Stimulated activated CD4-positive, alpha-beta T cell treated with anti-CD3 and anti-CD28 coated beads, Interleukin-1b, Interleukin-23, amount 100 ng/mL, for 48 hours (primary cell): ENCODE measurements around the gene SLFN13.
A peak's percentile ranks its signal among the peaks of the same experiment; 100 is the strongest.
"Not testable (repeated sequence)": the region's sequence is repeated elsewhere in the genome, so short reads cannot be mapped to it uniquely, and the experiment has no call there.

ENCODE experiments used
- DNase-seq: peaks from one replicate; pipeline ENCODE4 v3.0.0-alpha.2; 2020

Gene SLFN13

GRCh38 chr17:35448214-35448898 is at the start of gene SLFN13:
TSS of gene SLFN13 (minus strand) at chr17:35448766. CDS start at chr17:35445680, 3,086 bp downstream.
- DNase-seq = peak; percentile 95

GRCh38 chr17:35496451-35497290 is 48.1 kb upstream of the SLFN13 start:
- no peak for DNase-seq

- no peak for DNase-seq
These were observed 44.5 kb upstream of the SLFN13 start for GRCh38 chr17:35493040-35493439.

- no peak for DNase-seq
These were observed 42.9 kb upstream of the SLFN13 start for GRCh38 chr17:35491417-35491816.

GRCh38 chr17:35489944-35490343 is 41.4 kb upstream of the SLFN13 start:
- no peak for DNase-seq

GRCh38 chr17:35488991-35489390 is 40.4 kb upstream of the SLFN13 start:
- DNase-seq = no peak

GRCh38 chr17:35486920-35487732 is 38.6 kb upstream of the SLFN13 start:
- peak; percentile 84 for DNase-seq

- DNase-seq = no peak
These were observed 30.7 kb upstream of the SLFN13 start for GRCh38 chr17:35479271-35479670.

GRCh38 chr17:35477248-35477647 is 28.7 kb upstream of the SLFN13 start:
- no peak for DNase-seq

- DNase-seq = no peak
These were observed 27.8 kb upstream of the SLFN13 start for GRCh38 chr17:35476283-35476820.

GRCh38 chr17:35468475-35468874 is 19.9 kb upstream of the SLFN13 start:
- no peak for DNase-seq

- DNase-seq = no peak
These were observed 19.3 kb upstream of the SLFN13 start for GRCh38 chr17:35467824-35468223.

GRCh38 chr17:35460354-35460851 is 11.8 kb upstream of the SLFN13 start:
- peak; percentile 37 for DNase-seq

GRCh38 chr17:35454035-35454434 is 5.5 kb upstream of the SLFN13 start:
- DNase-seq = not testable (repeated sequence)

GRCh38 chr17:35453171-35453570 is 4.6 kb upstream of the SLFN13 start:
- DNase-seq = no peak

- no peak for DNase-seq
These were observed 885 bp upstream of the SLFN13 start for GRCh38 chr17:35449371-35449931.

- no peak for DNase-seq
These were observed 297 bp upstream of the SLFN13 start for GRCh38 chr17:35448899-35449227.

GRCh38 chr17:35447499-35447898 is 1.1 kb downstream of the SLFN13 start:
- DNase-seq = no peak

- no peak for DNase-seq
These were observed 10.1 kb downstream of the SLFN13 start for GRCh38 chr17:35438433-35438832.

GRCh38 chr17:35433075-35433894 is 15.3 kb downstream of the SLFN13 start:
- DNase-seq = peak; percentile 77

GRCh38 chr17:35432176-35433074 is 16.1 kb downstream of the SLFN13 start, which contains the start of gene SLFN12:
TSS of gene SLFN12 (minus strand) at chr17:35432500. CDS start at chr17:35423028, 9,472 bp downstream.
- DNase-seq = peak; percentile 34
